8988T (cell line): ENCODE measurements around the gene SLC2A10.

Experiments used
- DNase-seq: peaks from one replicate; pipeline ENCODE4 v3.0.0; 2011

The SLC2A10 gene

DNA sequence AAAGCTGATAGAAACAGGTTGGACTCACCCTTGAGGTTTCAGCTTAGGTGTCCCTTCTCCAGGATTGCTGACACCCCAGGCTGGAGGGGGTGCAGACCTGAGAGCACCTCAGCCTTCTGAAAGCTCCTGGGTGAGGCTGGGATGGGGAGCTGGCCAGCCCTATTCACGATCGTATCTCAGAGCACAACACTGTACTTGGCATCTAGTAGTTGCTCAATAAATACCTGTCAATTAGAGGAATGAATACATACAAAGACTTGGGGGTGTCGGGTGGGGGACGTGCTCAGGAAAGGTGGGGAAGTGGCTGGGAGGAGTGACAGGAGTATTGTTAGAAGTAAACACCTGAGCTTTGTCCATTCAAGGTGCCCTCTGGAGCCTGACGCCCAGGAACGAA is 61.7 kb downstream of the SLC2A10 start:
- DNase-seq: no peak

- DNase-seq: no peak
These were observed 63.5 kb downstream of the SLC2A10 start for GRCh38 chr20:46772901-46773300.

GRCh38 chr20:46773680-46774079 is 64.2 kb downstream of the SLC2A10 start:
- no peak for DNase-seq

DNA sequence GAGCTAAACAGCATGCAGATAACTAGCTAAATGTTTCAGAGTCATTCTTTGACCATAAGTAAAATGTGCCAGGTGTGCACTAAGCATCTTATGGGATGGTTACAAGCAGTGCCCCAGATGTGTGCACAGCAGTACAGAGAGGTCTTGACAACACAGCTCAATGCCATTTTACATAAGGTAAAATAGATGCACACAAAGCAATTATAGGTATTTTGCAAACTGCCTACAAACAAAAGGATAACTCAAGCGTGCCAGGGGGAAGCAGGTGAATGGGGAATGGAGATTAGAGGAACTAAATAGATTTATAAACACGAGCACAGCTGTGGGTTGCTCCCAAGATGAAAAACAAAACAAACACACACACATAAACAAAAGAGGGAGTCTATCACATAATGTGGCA is 64.8 kb downstream of the SLC2A10 start:
- no peak for DNase-seq

DNA sequence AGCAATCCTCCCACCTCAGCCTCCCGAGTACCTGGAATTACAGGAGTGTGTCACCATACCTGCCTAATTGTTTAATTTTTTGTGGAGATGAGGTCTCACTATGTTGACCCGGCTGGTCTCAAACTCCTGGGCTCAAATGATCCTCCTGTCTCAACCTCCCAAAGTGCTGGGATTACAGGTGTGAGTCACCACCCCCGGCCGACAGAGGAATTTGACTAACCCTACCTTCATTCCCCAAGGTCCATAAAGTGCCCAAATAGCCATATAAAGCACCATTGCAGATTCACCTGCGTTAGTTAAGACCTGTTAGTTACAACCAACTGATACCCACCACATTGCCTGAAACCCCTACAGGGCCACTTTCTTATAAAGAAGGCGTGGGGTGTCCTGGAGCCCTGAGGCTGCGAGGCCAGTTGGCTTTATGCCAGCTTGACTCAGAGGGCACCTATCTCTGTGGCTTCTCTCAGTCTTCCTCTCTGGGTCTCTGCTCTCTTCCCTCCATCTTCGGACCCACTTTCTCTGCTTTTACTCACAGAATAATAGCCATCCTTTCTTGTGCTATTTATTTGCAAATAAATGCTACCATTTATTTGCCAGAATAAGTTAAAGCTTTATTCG is 65.6 kb downstream of the SLC2A10 start:
- no peak for DNase-seq

- no peak for DNase-seq
These were observed 66.4 kb downstream of the SLC2A10 start for GRCh38 chr20:46775806-46776205.

DNA sequence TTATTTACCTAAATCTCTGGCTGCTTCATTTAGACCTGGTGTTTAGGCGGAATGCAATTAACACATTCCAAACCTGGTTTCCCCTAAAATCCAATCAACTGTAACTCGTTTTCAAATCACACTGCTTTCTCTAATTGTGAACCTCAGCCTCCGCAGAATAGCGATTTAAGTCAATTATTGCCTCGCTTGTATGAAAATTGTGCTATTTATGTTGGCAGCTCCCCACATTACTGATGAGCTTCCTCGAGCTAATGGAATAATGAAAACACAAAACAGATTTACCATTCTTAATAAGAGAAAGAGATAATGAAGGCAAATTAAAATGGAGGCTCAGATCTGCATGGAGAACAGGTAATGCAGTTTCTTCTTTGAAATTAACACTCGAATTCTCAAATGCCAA is 67.9 kb downstream of the SLC2A10 start:
- no peak for DNase-seq

DNA sequence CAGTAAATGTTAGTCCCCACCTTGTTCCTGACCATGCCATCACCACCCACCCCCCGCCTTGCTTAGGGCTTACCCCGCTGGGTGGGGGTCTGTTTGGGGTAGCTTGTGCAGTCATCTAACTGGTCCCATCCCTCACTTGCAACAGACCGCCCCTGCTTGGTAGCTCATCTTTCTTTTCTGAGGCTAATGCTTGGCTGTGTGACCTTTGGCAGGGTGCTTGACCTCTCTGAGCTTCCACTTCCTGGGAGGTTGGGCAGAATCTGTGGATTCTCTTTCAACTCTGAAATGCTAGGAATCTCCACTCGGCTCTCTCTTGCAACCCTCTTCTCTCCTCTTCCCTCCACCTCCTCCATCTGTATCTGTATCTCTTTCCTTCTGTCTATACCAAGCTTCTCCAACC is 70.4 kb downstream of the SLC2A10 start:
- no peak for DNase-seq

GRCh38 chr20:46784436-46785127 is 75.1 kb downstream of the SLC2A10 start:
- no peak for DNase-seq
